Sigmoid colon (tissue), 7 donors: ENCODE data around the gene MTFP1. TPM values are rescaled to one million over a fixed set of nuclear protein-coding genes. Genes with fewer than 3 reads are reported as not detected.

Experiments
- DNase-seq: peaks from one replicate; pipeline ENCODE4 v3.0.0-alpha.2; 2019
- H3K27ac ChIP-seq, 4 donors: fragments of 200-600 bp; sonication (generic); one replicate each; pipeline ENCODE4 v1.5.1; 2016 to 2019; ENCODE audit warnings: mild to moderate bottlenecking in 1 of 4
- H3K27me3 ChIP-seq, 3 donors: fragments of 200-600 bp; sonication (generic); one replicate each; pipeline ENCODE4 v1.5.1; 2019; ENCODE audit warnings: mild to moderate bottlenecking in 1 of 3
- H3K36me3 ChIP-seq, 4 donors: fragments of 200-600 bp; sonication (generic); one replicate each; pipeline ENCODE4 v1.5.1; 2016 to 2019
- H3K4me1 ChIP-seq, 4 donors: fragments of 200-600 bp; sonication (generic); one replicate each; pipeline ENCODE4 v1.5.1; 2017 to 2019
- H3K4me3 ChIP-seq, 4 donors: fragments of 200-600 bp; sonication (generic); one replicate each; pipeline ENCODE4 v1.5.1; 2017 to 2019; ENCODE audit warnings: mild to moderate bottlenecking in 2 of 4, moderate library complexity in 1 of 4
- H3K9me3 ChIP-seq, 4 donors: fragments of 200-600 bp in 3 of 4; sonication (generic) in 3 of 4; one replicate each; pipeline versions ENCODE4 v1.5.1 to v1.6.1; 2013 to 2019
- CTCF ChIP-seq, 4 experiments: fragments of 450-650 bp in 3 of 4; fragments of 200-600 bp in 1 of 4; IDR thresholded peaks; one replicate each; pipeline ENCODE4 v1.5.1; 2016 to 2019; ENCODE audit warnings: antibody characterized with exemption in 4 of 4, mild to moderate bottlenecking in 3 of 4, moderate library complexity in 2 of 4
- EP300 ChIP-seq, 4 donors: sonication (generic); formaldehyde crosslinking; IDR thresholded peaks; one replicate each; pipeline ENCODE4 v1.6.1; 2017; ENCODE audit warnings: antibody characterized with exemption in 4 of 4
- POLR2A ChIP-seq, 2 donors: fragments of 450-650 bp; IDR thresholded peaks; one replicate each; pipeline ENCODE4 v1.6.1; 2016; ENCODE audit warnings: antibody characterized with exemption in 2 of 2, mild to moderate bottlenecking in 2 of 2, moderate library complexity in 2 of 2
- POLR2AphosphoS5 ChIP-seq, 4 donors: sonication (generic); formaldehyde crosslinking; IDR thresholded peaks; one replicate each; pipeline ENCODE4 v1.6.1; 2017; ENCODE audit warnings: antibody characterized with exemption in 4 of 4
- WGBS, 2 donors: extraction: QIAGEN DNeasy Blood & Tissue Kit; methylation state at CpG; one replicate each; pipeline ENCODE4 v1.1.7; 2013; 5-methylcytosine and 5-hydroxymethylcytosine counted together
- intact Hi-C: fragments of 100-400 bp; cut with DNase I; formaldehyde crosslinking; loops from one replicate; pipeline ENCODE4 v1.15.1; 2023
- polyA plus RNA-seq, 3 donors: library from polyadenylated mRNA; stranded (reverse); fragments of 200-250 nt; gene quantifications; one replicate each; pipeline ENCODE4 v1.2.3, GENCODE V29; 2013
- total RNA-seq, 4 donors: library from RNA; depleted of rRNA; stranded (reverse); fragments of >200 nt; gene quantifications; one replicate each; pipeline ENCODE4 v1.1.0, GENCODE V29; 2016
- donor health status: healthy with polysubstance abuse.
- donor health status: Bipolar disorder and iron deficiency.
- donor health status: healthy.

The MTFP1 gene
- total and polyA plus RNA-seq, 7 donors: 2.9 to 38.5 (median 7.1) TPM

- peak overlapping the region; percentile 55 to 72 (median 63) for H3K4me3 ChIP-seq
- no peaks in the 10 kb centered on the region for H3K27me3 ChIP-seq
- H3K9me3 ChIP-seq: no peaks in the 10 kb centered on the region
- WGBS, 2 donors: 0 to 1% methylated on average over 45 of the region's 45 CpGs
- intact Hi-C loops: loop anchor here (5.0 to 10.0 kb wide), 3 partner anchors 36 to 1156 kb away; partner anchors contain the start of genes EWSR1, RHBDD3, RNF215 and TCN2
- peaks cover 0 to 58% (median 49%) of the 10 kb centered on the region in 4 donors for H3K4me1 ChIP-seq
- peak overlapping the region; percentile 91 to 97 (median 94) for H3K27ac ChIP-seq
- H3K36me3 ChIP-seq: peaks cover 0 to 29% (median 7%) of the 10 kb centered on the region in 4 donors
- DNase-seq: peak; percentile 83
- TF ChIP-seq POLR2A (IDR thresholded peaks at IDR 0.05): peak; percentile 93
- TF ChIP-seq EP300 (IDR thresholded peaks at IDR 0.05): no peak
- peak in 3 of 4 donors; percentile 89 to 98 (median 98) for TF ChIP-seq POLR2AphosphoS5 (IDR thresholded peaks at IDR 0.05)
- TF ChIP-seq CTCF (IDR thresholded peaks at IDR 0.05): no peak
Measured at GRCh38 chr22:30423301-30423958, 2.1 kb upstream of the MTFP1 start.

DNA sequence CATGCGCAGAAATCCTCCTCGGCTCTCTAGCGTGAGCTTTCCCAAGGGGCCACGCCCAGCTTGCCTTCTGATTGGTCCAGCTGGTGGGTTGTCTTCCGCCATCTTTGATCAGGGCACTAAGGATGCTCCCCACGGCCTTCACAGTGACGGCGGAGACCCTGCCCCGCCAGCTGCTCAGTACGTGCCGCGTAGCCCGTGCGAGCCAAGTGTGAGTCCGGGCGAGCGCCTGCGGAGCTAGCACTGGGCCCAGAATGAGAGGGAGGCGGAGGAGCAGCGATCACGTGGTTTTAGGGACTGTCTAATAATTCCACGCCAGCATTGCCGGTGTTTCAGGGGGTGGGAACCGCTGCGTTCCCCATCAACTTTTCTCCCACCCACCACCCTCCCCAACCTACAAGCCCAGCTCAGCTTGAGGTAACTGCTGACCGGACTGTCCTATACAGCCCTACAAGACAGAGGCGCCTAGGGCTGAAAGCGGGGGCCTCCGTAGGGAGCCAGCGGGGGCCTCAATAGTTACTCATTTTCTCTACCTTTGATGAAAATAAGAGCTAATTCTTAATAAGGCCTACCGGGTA lies 1.5 kb upstream of the MTFP1 start:
- Histone ChIP-seq H3K27me3 (no peaks in the 10 kb centered on the region), H3K27ac (peak overlapping the region; percentile 91 to 97 (median 94)), H3K4me3 (peak overlapping the region; percentile 55 to 72 (median 63)), H3K9me3 (no peaks in the 10 kb centered on the region), H3K4me1 (peaks cover 0 to 58% (median 49%) of the 10 kb centered on the region in 4 donors), H3K36me3 (peaks cover 0 to 23% (median 3%) of the 10 kb centered on the region in 4 donors)
- DNase-seq: peak; percentile 100
- intact Hi-C loops: loop anchor here (2.0 to 10.0 kb wide), 4 partner anchors 27 to 1157 kb away; partner anchors contain the start of genes EWSR1, RHBDD3, RNF215 and SEC14L2
- TF ChIP-seq POLR2AphosphoS5 (IDR thresholded peaks at IDR 0.05) (peak; percentile 70 to 93 (median 80)), EP300 (IDR thresholded peaks at IDR 0.05) (no peak), POLR2A (IDR thresholded peaks at IDR 0.05) (no peak), CTCF (IDR thresholded peaks at IDR 0.05) (no peak)
- 1 to 2% methylated on average over 31 of the region's 31 CpGs for WGBS, 2 donors

DNA sequence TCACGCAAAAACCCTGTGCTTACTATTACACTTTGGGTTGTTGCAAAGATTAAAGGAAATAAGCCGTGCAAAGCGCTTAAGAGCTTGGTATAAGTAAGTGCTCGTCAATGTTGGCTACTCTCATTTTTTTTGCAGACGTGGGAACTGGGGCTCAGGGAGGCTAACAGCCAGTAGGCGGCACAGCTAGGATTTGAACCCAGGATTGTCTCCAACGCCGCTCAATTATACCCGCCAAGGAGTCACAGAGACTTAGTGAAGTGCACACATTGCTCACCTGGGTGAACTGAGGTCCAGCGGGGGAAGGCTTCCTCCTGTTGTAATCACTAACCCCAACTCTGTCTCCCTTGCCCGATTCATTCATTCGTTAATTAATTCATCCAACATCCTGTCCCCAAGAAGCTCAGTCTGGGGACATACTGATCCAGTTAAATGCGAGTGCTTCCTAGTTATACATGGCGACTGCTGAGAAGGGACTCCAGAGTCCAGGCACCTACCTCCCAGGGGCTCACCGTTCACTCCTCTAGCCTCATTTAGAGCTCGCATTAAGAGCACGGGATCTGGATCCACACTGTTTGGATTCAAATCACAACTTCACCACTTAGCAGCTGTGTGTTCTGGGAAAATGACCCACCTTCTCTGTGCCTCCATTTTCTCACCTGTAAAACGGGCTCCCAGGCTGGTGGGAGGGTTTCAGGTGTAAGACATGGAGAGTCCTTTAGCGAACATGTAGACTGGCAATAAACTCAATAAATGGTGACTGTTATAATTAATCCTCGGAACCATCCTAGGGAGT lies 838 bp upstream of the MTFP1 start:
- Histone ChIP-seq H3K4me1 (peaks cover 0 to 58% (median 49%) of the 10 kb centered on the region in 4 donors), H3K4me3 (peak overlapping the region; percentile 55 to 72 (median 63)), H3K27me3 (no peaks in the 10 kb centered on the region), H3K9me3 (no peaks in the 10 kb centered on the region), H3K36me3 (peaks cover 0 to 16% (median 3%) of the 10 kb centered on the region in 4 donors), H3K27ac (peak overlapping the region; percentile 91 to 97 (median 94))
- intact Hi-C loops: loop anchor here (2.0 to 10.0 kb wide), 5 partner anchors 28 to 1157 kb away; partner anchors contain the start of genes EWSR1, RHBDD3, RNF215 and SEC14L2
- WGBS, 2 donors: 28 to 48% methylated on average over 20 of the region's 20 CpGs
- TF ChIP-seq EP300 (IDR thresholded peaks at IDR 0.05) (no peak), CTCF (IDR thresholded peaks at IDR 0.05) (no peak), POLR2AphosphoS5 (IDR thresholded peaks at IDR 0.05) (no peak), POLR2A (IDR thresholded peaks at IDR 0.05) (no peak)
- no peak for DNase-seq

- WGBS, 2 donors: 5 to 12% methylated on average over 9 of the region's 9 CpGs
- Histone ChIP-seq H3K4me1 (peaks cover 0 to 54% (median 48%) of the 10 kb centered on the region in 4 donors), H3K4me3 (peak overlapping the region; percentile 51 to 72 (median 58)), H3K27me3 (no peaks in the 10 kb centered on the region), H3K9me3 (no peaks in the 10 kb centered on the region), H3K27ac (peak overlapping the region; percentile 70 to 94 (median 74)), H3K36me3 (peaks cover 0 to 12% (median 3%) of the 10 kb centered on the region in 4 donors)
- intact Hi-C loops: loop anchor here (2.0 to 10.0 kb wide), 3 partner anchors 28 to 180 kb away; partner anchors contain the start of genes SEC14L2 and TCN2
- TF ChIP-seq CTCF (IDR thresholded peaks at IDR 0.05): no peak
- no peak for TF ChIP-seq EP300 (IDR thresholded peaks at IDR 0.05)
- TF ChIP-seq POLR2AphosphoS5 (IDR thresholded peaks at IDR 0.05): no peak
- no peak for TF ChIP-seq POLR2A (IDR thresholded peaks at IDR 0.05)
- DNase-seq: no peak
Measured at GRCh38 chr22:30425327-30425615, 297 bp upstream of the MTFP1 start.
